Activated T-helper 1 cell treated with Interleukin-2 at 50 U/mL for 16 hours (primary cell): ENCODE results near the gene HECTD2.
"Not testable (repeated sequence)": the region's sequence is repeated elsewhere in the genome, so short reads cannot be mapped to it uniquely, and the experiment has no call there.

Experiments
- DNase-seq: peaks from one replicate; pipeline ENCODE4 v3.0.0-alpha.2; 2020; ENCODE audit warnings: low read depth

HECTD2 gene

GRCh38 chr10:91412354-91413087 is 2.4 kb downstream of the HECTD2 start:
- DNase-seq: no peak

GRCh38 chr10:91415816-91416215 is 5.7 kb downstream of the HECTD2 start:
- DNase-seq: no peak

- DNase-seq: no peak
These were observed 6.3 kb downstream of the HECTD2 start for GRCh38 chr10:91416339-91416855.

GRCh38 chr10:91418416-91418815 is 8.3 kb downstream of the HECTD2 start:
- DNase-seq: no peak

GRCh38 chr10:91420868-91421267 is 10.7 kb downstream of the HECTD2 start:
- DNase-seq: no peak

GRCh38 chr10:91422915-91423314 is 12.8 kb downstream of the HECTD2 start:
- no peak for DNase-seq

GRCh38 chr10:91424016-91424415 is 13.9 kb downstream of the HECTD2 start:
- no peak for DNase-seq

- DNase-seq: no peak
These were observed 22.0 kb downstream of the HECTD2 start for GRCh38 chr10:91432175-91432574.

- no peak for DNase-seq
These were observed 23.5 kb downstream of the HECTD2 start for GRCh38 chr10:91433620-91434019.

- no peak for DNase-seq
These were observed 23.9 kb downstream of the HECTD2 start for GRCh38 chr10:91434041-91434440.

- DNase-seq: no peak
These were observed 25.1 kb downstream of the HECTD2 start for GRCh38 chr10:91435241-91435640.

GRCh38 chr10:91438228-91438627 is 28.1 kb downstream of the HECTD2 start:
- DNase-seq: not testable (repeated sequence)

GRCh38 chr10:91444211-91445182 is 34.4 kb downstream of the HECTD2 start:
- DNase-seq: no peak

GRCh38 chr10:91452063-91452462 is 41.9 kb downstream of the HECTD2 start:
- no peak for DNase-seq

- no peak for DNase-seq
These were observed 43.4 kb downstream of the HECTD2 start for GRCh38 chr10:91453535-91453934.

- DNase-seq: not testable (repeated sequence)
These were observed 45.0 kb downstream of the HECTD2 start for GRCh38 chr10:91455135-91455534.

- DNase-seq: no peak
These were observed 50.5 kb downstream of the HECTD2 start for GRCh38 chr10:91460681-91461080.

GRCh38 chr10:91462423-91462822 is 52.3 kb downstream of the HECTD2 start:
- DNase-seq: no peak

GRCh38 chr10:91464500-91464899 is 54.4 kb downstream of the HECTD2 start:
- DNase-seq: no peak

- no peak for DNase-seq
These were observed 55.1 kb downstream of the HECTD2 start for GRCh38 chr10:91465261-91465660.

- no peak for DNase-seq
These were observed 57.0 kb downstream of the HECTD2 start for GRCh38 chr10:91467114-91467513.

- DNase-seq: no peak
These were observed 61.5 kb downstream of the HECTD2 start for GRCh38 chr10:91471602-91472001.

GRCh38 chr10:91472911-91473310 is 62.8 kb downstream of the HECTD2 start:
- no peak for DNase-seq
